GM12873 (cell line): ENCODE data around the gene SPATA4.

Experiments used
- CTCF ChIP-seq: IDR thresholded peaks from 2 replicates; pipeline ENCODE4 v1.5.1; 2012; ENCODE audit warnings: low read depth, mild to moderate bottlenecking, moderate library complexity, low read length, control low read depth; ENCODE audit not compliant: insufficient read depth; ENCODE audit errors: missing control alignments

Gene SPATA4

GRCh38 chr4:176156656-176157055, 38.7 kb downstream of the SPATA4 start:
- TF ChIP-seq CTCF = no peak

- TF ChIP-seq CTCF = no peak
Observed at GRCh38 chr4:176153124-176153523, 42.3 kb downstream of the SPATA4 start.

GRCh38 chr4:176150704-176151103, 44.7 kb downstream of the SPATA4 start:
- TF ChIP-seq CTCF = no peak

GRCh38 chr4:176150356-176150682, 45.1 kb downstream of the SPATA4 start:
- TF ChIP-seq CTCF = peak; percentile 8

- no peak for TF ChIP-seq CTCF
Observed at GRCh38 chr4:176149680-176150355, 45.6 kb downstream of the SPATA4 start.

- no peak for TF ChIP-seq CTCF
Observed at GRCh38 chr4:176142253-176142652, 53.1 kb downstream of the SPATA4 start.

GRCh38 chr4:176139518-176139917, 55.9 kb downstream of the SPATA4 start:
- no peak for TF ChIP-seq CTCF
